HTR-8/SVneo (cell line): ENCODE results near the gene TMEM220.
"Not testable (repeated sequence)": the region's sequence is repeated elsewhere in the genome, so short reads cannot be mapped to it uniquely, and the experiment has no call there.

Experiments used
- DNase-seq: peaks from one replicate; pipeline ENCODE4 v3.0.0; 2011; ENCODE audit warnings: low spot score, mixed read lengths; ENCODE audit not compliant: insufficient read length
- FAIRE-seq: peaks from 2 replicates; lab custom pipeline; 2011; peaks lifted over from hg19 to GRCh38; lab: Jason Lieb, UNC

TMEM220 gene

DNA sequence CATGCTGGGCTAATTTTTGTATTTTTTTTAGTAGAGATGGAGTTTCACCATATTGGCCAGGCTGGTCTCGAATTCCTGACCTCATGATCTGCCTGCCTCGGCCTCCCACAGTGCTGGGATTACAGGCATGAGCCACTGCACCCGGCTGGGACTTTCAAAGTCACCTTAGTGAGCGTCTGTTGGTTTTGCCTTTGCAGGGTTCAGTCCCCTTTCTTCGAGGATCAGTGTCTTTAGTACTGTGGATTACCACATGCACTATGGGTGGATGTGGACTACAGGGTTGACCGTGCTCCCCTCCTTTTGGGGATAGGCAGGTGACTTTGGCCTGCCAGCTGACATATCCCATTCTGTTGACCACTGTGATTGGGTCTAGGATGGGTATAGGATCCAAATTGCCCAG is 2.3 kb upstream of the TMEM220 start:
- not testable (repeated sequence) for FAIRE-seq, DNase-seq

DNA sequence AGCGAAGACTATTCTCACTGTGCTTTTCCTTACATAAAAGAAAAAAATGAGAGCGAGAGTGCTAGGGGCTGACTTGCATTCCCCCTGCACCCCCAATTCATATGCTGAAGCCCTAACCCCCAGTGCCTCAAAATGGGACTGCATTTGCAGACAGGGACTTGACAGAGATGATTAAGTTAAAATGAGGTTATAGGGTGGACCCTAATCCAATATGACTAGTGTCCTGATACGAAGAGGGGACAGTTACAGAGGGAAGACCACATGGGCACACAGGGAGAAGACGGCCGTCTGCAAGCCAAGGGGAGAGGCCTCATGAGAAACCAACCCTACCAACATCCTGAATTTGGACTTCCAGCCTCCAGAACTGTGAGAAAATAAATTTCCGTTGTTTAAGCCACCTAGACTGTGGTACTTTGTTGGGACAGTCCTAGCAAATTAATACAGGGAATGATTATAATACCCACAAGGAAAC is 1.6 kb upstream of the TMEM220 start:
- FAIRE-seq, result no peak
- DNase-seq, result no peak

DNA sequence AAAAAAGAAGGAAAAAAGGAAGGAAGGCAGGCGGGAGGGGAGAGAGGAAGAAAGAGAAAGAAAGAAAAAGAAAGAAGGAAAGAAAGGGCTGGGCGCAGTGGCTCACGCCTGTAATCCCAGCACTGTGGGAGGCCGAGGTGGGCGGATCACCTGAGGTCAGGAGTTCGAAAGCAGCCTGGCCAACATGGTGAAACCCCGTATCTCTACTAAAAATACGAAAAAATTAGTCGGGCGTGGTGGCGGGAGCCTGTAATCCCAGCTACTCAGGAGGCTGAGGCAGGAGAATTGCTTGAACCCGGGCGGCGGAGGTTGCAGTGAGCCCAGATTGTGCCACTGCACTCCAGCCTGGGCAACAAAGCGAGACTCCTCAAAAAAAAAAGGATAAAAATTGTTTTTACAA is 424 bp upstream of the TMEM220 start:
- not testable (repeated sequence) for FAIRE-seq, DNase-seq

DNA sequence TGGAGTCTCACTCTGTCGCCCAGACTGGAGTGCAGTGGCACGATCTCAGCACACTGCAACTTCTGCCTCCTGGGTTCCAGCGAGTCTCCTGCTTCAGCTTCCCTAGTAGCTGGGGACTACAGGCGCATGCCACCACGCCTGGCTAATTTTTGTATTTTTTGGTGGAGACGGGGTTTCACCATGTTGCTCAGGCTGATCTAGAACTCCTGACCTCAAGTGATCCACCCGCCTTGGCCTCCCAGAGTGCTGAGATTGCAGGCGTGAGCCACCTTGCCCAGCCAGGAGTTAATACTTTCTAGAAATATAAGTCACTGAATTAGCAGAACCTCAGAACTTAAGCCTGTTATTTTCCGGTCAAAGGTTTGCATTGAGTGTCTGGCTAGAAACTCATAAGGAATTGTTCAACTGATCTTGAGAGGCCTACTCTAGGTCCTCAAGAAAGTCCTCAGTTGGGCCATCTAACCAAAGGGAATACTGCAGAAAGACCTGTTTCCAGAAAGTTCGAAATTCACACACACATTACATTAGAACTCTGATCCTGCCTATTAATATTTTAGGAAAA is 1.4 kb downstream of the TMEM220 start:
- FAIRE-seq, result no peak
- DNase-seq, result no peak

GRCh38 chr17:10727192-10727591 is 2.6 kb downstream of the TMEM220 start:
- FAIRE-seq (no peak), DNase-seq (no peak)

- FAIRE-seq (no peak), DNase-seq (no peak)
These were observed 3.6 kb downstream of the TMEM220 start for GRCh38 chr17:10726196-10726595.

- no peak for FAIRE-seq
These were observed 4.6 kb downstream of the TMEM220 start for GRCh38 chr17:10725262-10725661.

GRCh38 chr17:10724546-10725195 is 5.2 kb downstream of the TMEM220 start:
- DNase-seq, result no peak
- no peak for FAIRE-seq

More at GRCh38 chr17:10725262-10725661, 4.6 kb downstream of the TMEM220 start:
- DNase-seq, result no peak

DNA sequence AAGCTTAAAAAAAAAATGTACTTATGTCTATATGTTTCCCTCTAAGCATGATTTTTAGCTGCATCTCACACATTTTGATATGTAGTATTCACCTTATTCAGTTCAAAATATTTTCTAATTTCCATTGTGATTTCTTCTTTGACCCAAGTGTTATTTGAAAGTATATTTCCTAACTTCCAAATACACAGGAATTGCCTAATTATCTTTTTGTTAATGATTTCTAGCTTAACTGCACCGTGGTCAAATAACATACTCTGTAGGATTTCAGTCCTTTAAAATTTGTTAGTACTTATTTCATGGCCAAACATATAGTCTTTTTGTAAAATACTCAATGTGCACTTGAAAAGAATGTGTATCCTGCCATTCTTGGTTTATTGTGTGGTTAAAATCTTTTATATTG is 11.3 kb downstream of the TMEM220 start:
- FAIRE-seq (no peak), DNase-seq (no peak)

- FAIRE-seq (no peak), DNase-seq (no peak)
These were observed 13.6 kb downstream of the TMEM220 start for GRCh38 chr17:10716218-10716617.

DNA sequence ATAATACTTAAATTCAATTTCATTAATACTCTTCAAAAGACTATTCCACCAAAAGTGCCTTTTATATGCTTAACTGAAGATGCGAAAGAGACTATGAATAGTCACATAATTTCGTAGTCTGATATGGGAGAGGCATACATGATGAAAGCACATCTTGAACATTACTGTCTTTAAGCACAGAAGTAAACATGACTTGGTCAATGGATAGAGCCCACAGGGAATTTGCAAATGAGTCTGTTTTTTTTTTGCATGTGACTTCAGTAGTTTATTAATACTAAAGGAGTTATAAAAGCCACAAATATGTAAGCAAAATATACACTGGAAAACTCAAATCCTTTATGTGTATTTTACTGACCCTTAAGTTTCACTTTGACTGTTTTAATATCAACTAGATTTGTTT is 16.5 kb downstream of the TMEM220 start:
- no peak for FAIRE-seq
- DNase-seq, result no peak

DNA sequence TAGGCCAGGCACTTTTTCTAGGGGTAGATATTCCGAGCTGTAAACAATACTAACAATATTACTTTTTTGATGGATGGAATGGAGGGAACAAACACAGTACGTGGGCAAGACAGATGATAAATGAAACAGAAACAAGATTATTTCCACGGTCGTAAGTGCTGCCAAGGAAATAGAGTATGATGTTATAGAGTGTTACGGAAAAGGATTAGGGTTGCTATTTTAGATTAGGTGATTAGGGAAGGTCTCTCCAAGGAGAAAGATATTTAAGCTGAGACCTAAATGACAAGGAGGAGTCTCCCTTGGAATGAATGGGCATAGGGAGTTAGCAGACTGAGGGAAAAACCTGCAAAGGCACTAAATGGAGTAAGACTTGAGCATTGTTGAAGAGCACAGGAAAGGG is 24.1 kb downstream of the TMEM220 start:
- DNase-seq (no peak), FAIRE-seq (no peak)

DNA sequence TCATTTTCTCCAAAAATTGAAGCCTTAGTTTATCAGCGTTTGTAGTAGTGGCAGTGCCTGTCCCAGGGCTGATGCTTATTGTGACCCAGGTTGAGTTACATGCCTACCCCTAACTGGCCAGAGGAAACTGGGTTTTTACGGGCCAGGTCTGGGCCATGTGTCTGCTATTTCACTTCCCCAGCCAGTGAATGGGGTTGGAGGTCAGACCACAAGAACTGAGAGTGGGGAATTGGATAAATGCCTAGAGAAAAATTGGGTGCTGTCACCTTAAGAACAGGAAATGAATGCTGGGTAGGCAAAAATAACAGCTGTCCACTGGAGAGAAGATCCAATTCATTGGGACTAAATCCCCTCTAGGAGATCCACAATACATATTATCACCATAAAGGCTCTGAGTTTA is 27.2 kb downstream of the TMEM220 start:
- no peak for DNase-seq
- FAIRE-seq, result no peak

DNA sequence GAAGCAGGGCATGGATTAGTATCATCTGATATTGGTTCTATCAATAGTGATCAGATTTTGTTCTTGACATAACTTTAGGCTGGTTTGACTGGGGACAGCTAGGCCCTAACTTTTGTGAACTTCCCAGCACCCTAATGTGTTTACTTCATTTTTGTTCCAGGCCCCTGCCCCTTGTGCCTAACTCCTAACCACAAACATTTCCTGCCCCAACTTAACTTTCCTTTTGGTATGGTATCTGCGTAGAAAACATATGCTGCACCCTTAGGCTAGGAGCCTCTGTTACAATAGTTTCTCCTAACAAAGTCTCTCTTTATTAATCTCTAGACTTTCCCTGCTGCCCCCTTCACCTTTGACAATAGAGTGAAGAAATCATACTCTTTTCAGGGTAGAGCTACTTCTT is 30.0 kb downstream of the TMEM220 start:
- FAIRE-seq (no peak), DNase-seq (no peak)

- DNase-seq (no peak), FAIRE-seq (no peak)
These were observed 31.6 kb downstream of the TMEM220 start for GRCh38 chr17:10698096-10698818.

DNA sequence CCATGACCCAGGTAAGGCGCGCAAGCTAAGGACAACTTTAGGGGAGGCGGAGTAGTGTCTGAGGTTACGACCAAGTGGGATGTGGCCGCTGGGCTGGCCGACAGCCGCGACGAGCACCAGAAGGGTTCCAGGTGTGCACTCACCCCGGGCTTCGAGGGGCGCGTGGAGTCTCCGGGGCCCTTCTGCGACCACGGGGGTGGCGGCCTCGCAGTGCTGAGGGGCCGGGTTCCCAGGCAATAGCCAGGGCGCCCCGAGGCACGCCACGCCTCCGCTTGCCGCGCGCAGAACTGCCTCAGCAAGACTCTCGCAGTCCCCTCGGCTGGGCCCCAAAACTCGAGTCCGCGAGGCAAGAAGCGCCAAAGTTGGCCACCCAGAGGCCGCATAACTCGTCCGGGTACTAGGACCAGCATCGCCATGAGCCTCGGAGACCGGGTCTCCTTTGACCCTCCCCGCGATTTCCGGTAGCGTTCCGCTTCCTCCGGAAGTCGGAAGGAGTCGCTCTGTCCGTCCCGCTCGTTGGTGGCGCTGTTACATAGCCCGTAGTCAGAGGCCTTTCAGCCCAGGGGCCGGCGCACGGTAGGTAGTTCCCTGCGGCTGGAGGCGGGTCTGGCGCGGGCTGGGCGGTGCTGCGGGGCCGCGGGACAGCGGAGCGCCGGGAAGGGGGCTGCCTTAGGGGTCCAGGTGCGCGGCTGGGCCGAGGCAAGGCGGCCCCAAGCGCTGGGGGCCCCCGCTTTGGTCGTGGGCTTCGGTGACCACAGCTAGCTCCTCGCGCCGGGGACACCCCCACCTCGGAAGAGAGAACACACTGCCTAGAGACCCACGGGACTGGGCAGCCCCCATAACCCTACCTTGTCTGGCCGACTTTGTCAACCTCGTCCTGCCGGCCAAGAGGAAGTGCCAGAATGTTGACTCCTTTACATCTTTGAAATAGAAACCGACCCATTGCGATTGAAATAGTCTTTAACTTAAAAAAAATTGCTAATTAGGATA is 32.4 kb downstream of the TMEM220 start, which contains the start of the genes ADPRM and SCO1:
Gene ADPRM (plus strand): TSS at position 503 of the 990 bp plus-strand sequence. CDS start 7,333 bp downstream, outside the sequence.
Gene SCO1 (minus strand): TSS at position 442 of the 990 bp plus-strand sequence. CDS start 26 bp downstream, at position 416.
- peak; percentile 90 for DNase-seq
- no peak for FAIRE-seq

DNA sequence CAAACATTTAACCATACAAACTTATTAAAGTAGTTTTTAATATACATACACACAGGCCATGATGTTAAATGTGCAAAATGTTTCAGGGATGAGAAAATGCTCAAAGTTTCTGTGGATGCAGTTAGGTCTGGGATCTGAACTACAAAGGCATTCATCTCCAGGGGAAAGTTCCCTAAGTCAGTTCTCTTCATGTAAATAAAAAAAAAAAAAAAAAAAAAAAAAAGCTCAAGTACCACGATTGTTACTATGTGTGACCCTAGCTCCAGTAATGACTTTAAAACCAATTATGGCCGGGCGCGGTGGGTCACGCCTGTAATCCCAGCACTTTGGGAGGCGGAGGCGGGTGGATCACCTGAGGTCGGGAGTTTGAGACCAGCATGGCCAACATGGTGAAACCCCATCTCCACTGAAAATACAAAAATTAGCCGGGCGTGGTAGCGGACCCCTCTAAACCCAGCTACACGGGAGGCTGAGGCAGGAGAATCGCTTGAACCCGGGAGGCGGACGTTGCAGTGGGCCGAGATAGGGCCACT is 33.9 kb downstream of the TMEM220 start:
- DNase-seq, FAIRE-seq: not testable (repeated sequence)

GRCh38 chr17:10687499-10687898 is 42.3 kb downstream of the TMEM220 start:
- FAIRE-seq, result no peak

DNA sequence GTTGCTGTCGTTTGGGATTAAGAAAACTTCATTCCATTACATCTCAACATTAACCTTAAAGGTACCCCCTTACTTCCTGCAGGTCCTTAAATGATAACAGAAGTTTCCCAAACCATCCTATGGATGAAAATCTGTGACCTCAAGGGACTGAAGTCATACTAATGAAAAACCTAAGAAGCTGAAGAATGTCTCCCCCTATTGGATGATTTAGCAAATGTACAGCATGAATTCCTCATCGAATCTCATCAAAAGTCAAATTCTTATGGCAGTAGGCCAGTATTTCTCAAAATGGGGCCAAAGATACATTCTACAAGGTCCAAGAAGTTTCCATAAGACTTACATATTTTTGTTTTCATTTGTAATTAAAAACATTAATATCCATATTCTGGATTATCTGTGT is 46.0 kb downstream of the TMEM220 start:
- FAIRE-seq (no peak), DNase-seq (peak; percentile 15)

More at GRCh38 chr17:10687499-10687898, 42.3 kb downstream of the TMEM220 start:
- no peak for DNase-seq
